Stimulated activated CD4-positive, alpha-beta T cell treated with anti-CD3 and anti-CD28 coated beads, TNF-alpha, amount 100 ng/mL, for 1 hour (primary cell): Measurements from ENCODE around the gene ZNF611.
"Not testable (repeated sequence)": the region's sequence is repeated elsewhere in the genome, so short reads cannot be mapped to it uniquely, and the experiment has no call there.

Source experiments
- DNase-seq, 3 donors: peaks; one replicate each; pipeline ENCODE4 v3.0.0-alpha.2; 2020; ENCODE audit warnings: low read depth in 3 of 3, low spot score in 1 of 3

The ZNF611 gene

DNA sequence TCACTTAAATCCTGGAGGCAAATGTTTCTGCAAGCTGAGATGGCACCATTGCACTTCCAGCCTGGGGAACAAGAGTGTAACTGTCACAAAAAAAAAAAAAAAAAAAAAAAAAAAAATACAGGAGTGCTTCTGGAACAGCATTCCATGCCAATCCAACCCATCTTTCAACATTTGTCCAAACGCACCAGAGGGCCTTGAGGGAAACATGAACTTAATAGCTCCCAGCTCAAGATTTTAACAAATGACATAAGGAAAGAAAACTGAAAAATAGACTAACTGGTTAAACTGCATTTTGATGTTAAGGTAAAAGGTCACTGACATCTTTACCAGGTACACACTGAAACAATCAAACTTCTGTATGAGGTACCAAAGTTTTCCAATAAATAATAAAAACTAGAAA is 49.0 kb downstream of the ZNF611 start:
- DNase-seq, result no peak

GRCh38 chr19:52681216-52681615 is 53.6 kb downstream of the ZNF611 start:
- DNase-seq, result not testable (repeated sequence)

DNA sequence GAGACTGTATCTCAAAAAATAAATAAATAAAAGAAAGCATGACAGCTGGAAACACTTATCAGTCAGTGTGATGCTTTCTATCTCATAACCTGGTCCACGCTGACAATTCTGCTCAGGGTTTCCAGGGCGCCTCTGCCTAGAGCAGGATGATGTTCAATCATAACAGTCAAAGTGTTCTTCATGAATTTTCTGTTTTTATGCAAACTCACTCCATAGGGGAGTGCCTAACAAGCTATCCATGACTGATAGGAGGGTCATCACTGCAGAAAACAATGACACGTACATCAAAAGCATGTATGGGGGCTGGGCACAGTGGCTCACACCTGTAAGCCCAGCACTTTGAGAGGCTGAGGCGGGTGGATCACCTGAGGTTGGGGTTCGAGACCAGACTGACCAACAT is 55.2 kb downstream of the ZNF611 start:
- no peak for DNase-seq

DNA sequence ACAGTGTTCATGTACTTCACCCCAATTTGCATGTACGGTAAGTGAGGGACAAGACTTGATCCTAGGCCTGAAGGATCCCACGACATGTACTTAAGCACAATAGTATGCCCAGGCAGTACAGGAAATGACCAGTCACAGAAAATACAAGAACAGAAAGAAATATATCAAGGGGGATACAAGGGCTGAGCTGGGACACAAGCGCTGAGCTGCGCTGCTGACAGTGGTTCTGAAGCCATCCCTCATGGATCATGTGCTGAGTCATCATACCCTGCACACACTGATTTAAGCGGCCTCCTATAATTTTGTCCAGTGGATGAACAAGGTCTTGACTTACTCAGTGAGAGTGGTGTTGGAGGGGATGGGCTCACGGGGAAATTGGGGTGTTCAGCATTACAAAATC is 59.6 kb downstream of the ZNF611 start:
- DNase-seq, result not testable (repeated sequence)

GRCh38 chr19:52673014-52673413 is 61.8 kb downstream of the ZNF611 start:
- no peak for DNase-seq

DNA sequence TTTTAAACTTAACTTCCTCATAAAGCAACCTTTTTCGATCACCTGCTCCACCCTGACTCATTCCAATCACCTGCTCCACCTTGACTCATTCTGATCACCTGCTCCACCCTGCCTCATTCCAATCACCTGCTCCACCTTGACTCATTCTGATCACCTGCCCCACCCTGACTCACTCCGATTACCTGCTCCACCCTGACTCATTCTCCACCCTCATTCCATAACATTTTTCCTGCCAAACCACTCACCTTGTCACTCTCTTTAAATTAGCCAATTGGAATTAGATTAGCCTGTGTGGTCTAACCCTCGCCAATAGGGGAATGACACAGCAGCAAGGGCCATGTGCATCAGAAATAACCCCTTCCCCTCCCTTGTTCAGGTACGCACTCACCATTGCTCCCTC is 64.8 kb downstream of the ZNF611 start:
- no peak for DNase-seq

- DNase-seq, result no peak
These were observed 65.3 kb downstream of the ZNF611 start for GRCh38 chr19:52669586-52669985.

DNA sequence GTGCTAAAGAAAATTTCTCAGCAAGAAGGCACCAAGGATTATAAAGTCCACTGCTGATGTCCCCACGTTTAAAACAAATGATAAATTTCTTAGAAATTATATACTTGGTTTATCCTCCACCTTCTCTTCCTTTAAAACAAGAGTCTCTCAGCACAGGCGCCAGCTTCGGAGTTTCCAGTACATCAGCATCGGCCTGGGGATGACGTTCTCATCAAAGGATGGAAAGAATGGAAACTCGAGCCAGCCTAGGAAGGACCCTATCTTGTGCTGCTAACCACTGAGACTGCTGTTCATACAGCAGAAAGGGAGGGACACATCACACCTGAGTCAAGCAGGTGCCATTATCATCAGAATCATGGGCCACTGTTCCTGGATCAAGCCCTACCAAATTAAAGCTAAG is 66.9 kb downstream of the ZNF611 start:
- DNase-seq, result no peak

DNA sequence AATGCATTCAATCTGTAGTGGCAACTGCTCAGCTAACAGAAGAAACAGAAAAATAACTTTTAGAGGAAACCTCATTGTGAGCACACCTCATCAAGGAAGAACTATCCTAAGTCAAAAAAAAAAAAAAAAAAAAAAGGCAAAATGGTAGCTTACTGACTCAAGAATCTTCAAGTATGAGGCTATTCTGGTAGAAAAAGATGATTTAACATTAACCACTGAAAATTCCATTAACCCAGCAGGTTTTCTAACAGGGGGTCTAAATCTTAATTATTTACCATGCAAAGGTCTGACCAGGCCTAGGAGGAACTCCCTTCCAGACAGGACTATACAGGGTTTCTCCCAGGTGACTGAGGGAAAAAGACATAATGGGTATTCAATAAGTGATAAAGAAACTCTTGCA is 68.3 kb downstream of the ZNF611 start:
- DNase-seq, result no peak

- no peak for DNase-seq
These were observed 69.3 kb downstream of the ZNF611 start for GRCh38 chr19:52665529-52665928.

GRCh38 chr19:52665027-52665426 is 69.8 kb downstream of the ZNF611 start:
- DNase-seq, result no peak

DNA sequence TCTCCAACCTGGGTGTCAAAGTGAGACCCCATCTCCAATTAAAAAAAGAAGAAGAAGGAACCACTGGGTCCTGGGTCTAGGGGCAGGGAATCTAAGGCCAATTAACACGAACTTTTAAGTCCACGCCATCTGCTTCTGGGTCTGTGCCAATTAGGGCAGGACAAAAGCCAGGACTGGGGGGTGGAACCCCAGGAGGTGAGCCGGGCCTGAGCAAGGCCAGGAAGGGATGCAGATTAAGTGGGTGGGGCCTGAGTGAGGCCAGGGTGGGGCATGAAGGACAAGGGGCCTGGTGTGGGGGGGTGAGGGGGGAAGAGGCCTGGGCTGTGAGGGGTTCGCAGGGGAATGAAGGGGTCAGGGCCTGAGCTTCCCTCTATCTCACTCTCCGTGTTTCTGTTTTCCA is 70.4 kb downstream of the ZNF611 start:
- no peak for DNase-seq

- DNase-seq, result no peak
These were observed 72.2 kb downstream of the ZNF611 start for GRCh38 chr19:52662631-52663030.

DNA sequence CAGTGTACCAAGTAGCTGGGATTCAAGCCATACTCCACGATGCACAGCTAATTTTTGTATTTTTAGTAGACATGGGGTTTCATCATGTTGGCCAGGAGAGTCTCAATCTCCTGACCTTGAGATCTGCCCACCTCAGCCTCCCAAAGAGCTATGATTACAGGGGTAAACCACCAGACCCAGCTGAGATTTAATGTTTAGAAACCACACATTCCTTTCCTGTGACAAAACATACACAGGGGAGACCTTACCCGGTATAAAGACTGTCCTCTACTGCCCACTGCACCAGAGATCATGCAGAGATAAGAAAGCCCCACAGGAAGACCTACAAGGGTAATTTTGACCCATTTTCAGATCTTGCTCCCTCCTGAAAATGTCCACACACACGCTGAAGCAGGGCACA is 73.9 kb downstream of the ZNF611 start:
- DNase-seq, result no peak

- no peak for DNase-seq
These were observed 75.8 kb downstream of the ZNF611 start for GRCh38 chr19:52659013-52659412.

DNA sequence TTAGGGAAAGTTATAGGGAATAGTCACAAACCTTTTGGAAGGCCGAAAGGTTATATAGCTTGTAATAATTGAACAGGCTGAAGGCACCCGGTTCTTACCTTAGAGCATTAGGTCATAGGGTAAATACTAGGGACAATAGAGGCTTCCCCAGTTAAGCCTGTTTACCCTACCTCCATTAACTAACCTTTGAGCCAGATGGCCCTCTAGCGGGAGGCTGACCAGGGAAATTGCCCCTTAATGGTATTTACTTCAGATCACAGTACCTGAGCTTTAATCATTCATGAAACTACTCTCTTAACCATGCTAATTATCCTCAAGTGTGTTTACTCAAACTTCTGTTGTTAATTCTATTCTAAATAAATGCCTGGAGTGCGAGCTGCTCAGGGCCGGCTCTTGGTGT is 76.2 kb downstream of the ZNF611 start:
- DNase-seq, result no peak

- DNase-seq, result no peak
These were observed 81.7 kb downstream of the ZNF611 start for GRCh38 chr19:52653161-52653560.
